HCT116 (cell line): ENCODE data around the gene TMEM198. TPM values are rescaled to one million over a fixed set of nuclear protein-coding genes. Genes with fewer than 3 reads are reported as not detected.

Experiments used
- ATAC-seq: fragments of 200-7000 bp; cut with Tn5 transposase; 2 replicates; pipeline ENCODE4 v1.9.1; 2020; ENCODE audit warnings: mild to moderate bottlenecking, moderate library complexity
- BruUV-seq: library from RNA; stranded (reverse); fragments of 400-500 nt; replicated peaks from 2 replicates; lab custom pipeline; 2021; lab: Mats Ljungman, UMichigan
- CTCF ChIA-PET: fragments of 300-600 bp; sonication (Branson Sonifier 250); formaldehyde crosslinking; loops from one replicate; lab custom pipeline; 2021; ENCODE audit warnings: antibody characterized with exemption; lab: Charles Lee
- POLR2A ChIA-PET: fragments of 300-600, 350-600 bp; sonication (Branson Sonifier 250); formaldehyde crosslinking; loops from one replicate; lab custom pipeline; 2021; ENCODE audit warnings: antibody characterized with exemption; lab: Charles Lee
- RAD21 ChIA-PET, 2 experiments: fragments of 300-600 bp; sonication (Branson Sonifier 250); formaldehyde crosslinking; loops; one replicate each; lab custom pipeline; 2023; ENCODE audit warnings: low total read pairs in 2 of 2; ENCODE audit not compliant: uncharacterized antibody in 2 of 2, unreplicated experiment in 2 of 2, low non-redundant PET in 1 of 2; lab: Charles Lee
- DNase-seq: peaks from one replicate; pipeline ENCODE4 v3.0.0-alpha.2; 2010; ENCODE audit warnings: low read depth, low spot score
- H2AFZ ChIP-seq: fragments of 200-600 bp; shearing (Covaris generic), sonication (generic); 2 replicates; pipeline ENCODE4 v1.6.1; 2017; ENCODE audit warnings: low read depth, mixed run types, mixed read lengths, antibody characterized with exemption, low read length; ENCODE audit not compliant: poor library complexity, severe bottlenecking
- H3K27ac ChIP-seq: 2 replicates; pipeline ENCODE4 v1.5.1; 2012; ENCODE audit warnings: low read depth, low read length
- H3K27me3 ChIP-seq: fragments of 200-600 bp; sonication (generic); 2 replicates; pipeline ENCODE4 v1.6.1; 2016; ENCODE audit warnings: mixed run types, low read length, mixed read lengths; ENCODE audit not compliant: insufficient read depth
- H3K36me3 ChIP-seq, 2 experiments: fragments of 200-500 bp in 1 of 2; fragments of 200-600 bp in 1 of 2; sonication (Bioruptor generic) in 1 of 2; sonication (generic) in 1 of 2; 2 replicates each; pipeline versions ENCODE4 v1.5.1 to v1.6.1; 2014 to 2016; ENCODE audit warnings: low read length in 2 of 2, inconsistent platforms in 1 of 2, mixed read lengths in 1 of 2, mixed run types in 1 of 2; ENCODE audit not compliant: insufficient read depth in 2 of 2, control insufficient read depth in 1 of 2
- H3K4me1 ChIP-seq, 2 experiments: fragments of 200-600 bp in 1 of 2; sonication (generic) in 1 of 2; 2 replicates each; pipeline versions ENCODE4 v1.5.1 to v1.6.1; 2012 to 2017; ENCODE audit warnings: low read length in 2 of 2, inconsistent platforms in 1 of 2, mild to moderate bottlenecking in 1 of 2, mixed read lengths in 1 of 2, mixed run types in 1 of 2, moderate library complexity in 1 of 2; ENCODE audit not compliant: insufficient read depth in 2 of 2, control insufficient read depth in 1 of 2
- H3K4me2 ChIP-seq: fragments of 200-600 bp; sonication (generic); 2 replicates; pipeline ENCODE4 v1.6.1; 2017; ENCODE audit warnings: mixed run types, low read length, mixed read lengths
- H3K4me3 ChIP-seq, 2 experiments: fragments of 200-600 bp in 1 of 2; sonication (generic) in 1 of 2; replicated peaks in 1 of 2; 2 replicates each; pipeline ENCODE4 v1.5.1; 2011 to 2016; ENCODE audit warnings: low read length in 2 of 2, control low read depth in 1 of 2, low read depth in 1 of 2, mild to moderate bottlenecking in 1 of 2, mixed read lengths in 1 of 2, mixed run types in 1 of 2
- H3K79me2 ChIP-seq: fragments of 200-600 bp; sonication (generic); 2 replicates; pipeline ENCODE4 v1.6.1; 2017; ENCODE audit warnings: mild to moderate bottlenecking, mixed run types, low read length, moderate library complexity, mixed read lengths; ENCODE audit not compliant: insufficient read depth
- H3K9ac ChIP-seq: fragments of 200-600 bp; sonication (generic); 2 replicates; pipeline ENCODE4 v1.6.1; 2016; ENCODE audit warnings: low read length, mixed read lengths
- H3K9me2 ChIP-seq: fragments of 200-600 bp; sonication (generic), shearing (Covaris generic); 2 replicates; pipeline ENCODE4 v1.6.1; 2017; ENCODE audit warnings: mixed run types, mild to moderate bottlenecking, moderate library complexity; ENCODE audit not compliant: insufficient read depth
- H3K9me3 ChIP-seq, 2 experiments: fragments of 200-500 bp in 1 of 2; fragments of 200-600 bp in 1 of 2; sonication (Bioruptor generic) in 1 of 2; sonication (generic) in 1 of 2; 2 replicates each; pipeline ENCODE4 v1.6.1; 2014 to 2017; ENCODE audit warnings: low read length in 2 of 2, mixed read lengths in 2 of 2, inconsistent platforms in 1 of 2, low read depth in 1 of 2, mild to moderate bottlenecking in 1 of 2, mixed run types in 1 of 2, moderate library complexity in 1 of 2; ENCODE audit not compliant: control insufficient read depth in 1 of 2, insufficient read depth in 1 of 2
- H4K20me1 ChIP-seq: fragments of 200-600 bp; sonication (generic), shearing (Covaris generic); 2 replicates; pipeline ENCODE4 v1.6.1; 2017; ENCODE audit warnings: mixed run types, mild to moderate bottlenecking, moderate library complexity; ENCODE audit not compliant: insufficient read depth
- ELF1 ChIP-seq: IDR thresholded peaks from 2 replicates; pipeline ENCODE4 v1.6.1; 2012; ENCODE audit warnings: low read depth, borderline replicate concordance
- JUND ChIP-seq: IDR thresholded peaks from 2 replicates; pipeline ENCODE4 v1.6.1; 2012
- POLR2AphosphoS5 ChIP-seq: IDR thresholded peaks from 2 replicates; pipeline ENCODE4 v1.6.1; 2011; ENCODE audit warnings: mild to moderate bottlenecking, low read depth, low read length, moderate library complexity
- TCF7L2 ChIP-seq: IDR thresholded peaks from 2 replicates; pipeline ENCODE4 v1.7.0; 2011; ENCODE audit warnings: borderline replicate concordance, inconsistent platforms; ENCODE audit not compliant: insufficient read depth, insufficient read length; ENCODE audit errors: extremely low read depth
- intact Hi-C: fragments of 100-400 bp; cut with micrococcal nuclease; formaldehyde crosslinking; loops from 2 replicates; pipeline ENCODE4 v1.10.0; 2022
- total RNA-seq: library from RNA; stranded (reverse); gene quantifications from one replicate; pipeline ENCODE4 v1.2.1, GENCODE V29; 2021; ENCODE audit not compliant: unreplicated experiment

TMEM198 gene
- total RNA-seq, 1 experiment from 2014 or later, result 2.1 TPM

- Histone ChIP-seq H3K9me3 (no peaks in the 10 kb centered on the region), H3K79me2 (no peaks in the 10 kb centered on the region), H3K27me3 (no peaks in the 10 kb centered on the region), H4K20me1 (no peaks in the 10 kb centered on the region), H3K4me1 (peaks cover 0 to 29% of the 10 kb centered on the region in 2 experiments; a peak in 2 of 4 replicates), H3K4me2 (no peak within 1 kb of the TSS), H3K36me3 (no peaks in the 10 kb centered on the region), H2AFZ (no peak within 1 kb of the TSS), H3K9ac (no peak within 1 kb of the TSS), H3K27ac (no peak within 1 kb of the TSS), H3K4me3 (no peak within 1 kb of the TSS), H3K9me2 (no peaks in the 10 kb centered on the region)
- DNase-seq (no peak), ATAC-seq (no peak)
- POLR2A ChIA-PET, result interaction anchor here (1.0 kb wide), 1 partner anchor 16 kb away, joined by 4 read pairs; the partner anchor contains the start of gene GMPPA
- RAD21 ChIA-PET, result no interaction called here
- intact Hi-C loops, result no loop called here
- no peak for TF ChIP-seq ELF1
- no peak for TF ChIP-seq JUND
- BruUV-seq, result no TSS peak
- CTCF ChIA-PET, result no interaction called here
Measured at GRCh38 chr2:219514196-219514761, 29.5 kb upstream of the TMEM198 start, which contains the start of gene ASIC4. Gene ASIC4, plus strand, starts transcription at chr2:219514482. Its CDS starts 243 bp downstream, at chr2:219514725.

GRCh38 chr2:219514836-219515235, 29.0 kb upstream of the TMEM198 start:
- H3K79me2 ChIP-seq, result no peaks in the 10 kb centered on the region
- ATAC-seq (no peak), DNase-seq (no peak)
- no peaks in the 10 kb centered on the region for H3K9me3 ChIP-seq
- TF ChIP-seq POLR2AphosphoS5 (no peak), TCF7L2 (no peak)
- no peaks in the 10 kb centered on the region for H3K27me3 ChIP-seq
- H3K9ac ChIP-seq, result no peak overlapping the region
- ChIA-PET RAD21 (no interaction called here), CTCF (no interaction called here), POLR2A (no interaction called here)
- H2AFZ ChIP-seq, result no peak overlapping the region
- no peak overlapping the region for H3K27ac ChIP-seq
- no peak overlapping the region for H3K4me2 ChIP-seq
- H3K36me3 ChIP-seq, result no peaks in the 10 kb centered on the region
- intact Hi-C loops, result no loop called here
- BruUV-seq, result no TSS peak
- no peaks in the 10 kb centered on the region for H3K9me2 ChIP-seq
- peaks cover under 1 to 29% of the 10 kb centered on the region in 2 experiments for H3K4me1 ChIP-seq
- H3K4me3 ChIP-seq, result no peak overlapping the region
- H4K20me1 ChIP-seq, result no peaks in the 10 kb centered on the region
